ENCODE data around the gene MTHFSD.

Gene MTHFSD

GRCh38 chr16:86531191-86531545 lies 23.9 kb downstream of the MTHFSD start:
- peaks cover 0 to 14% (median 12%) of the 10 kb centered on the region in 10 experiments; a peak in 15 of 20 replicates for H3K4me1 ChIP-seq
- H3K36me3 ChIP-seq, result peaks cover 11 to 55% (median 32%) of the 10 kb centered on the region in 11 experiments; a peak in 17 of 22 replicates
- no peak overlapping the region for H3K9ac ChIP-seq
- H4K20me1 ChIP-seq, result peaks cover 0 to 26% (median 0%) of the 10 kb centered on the region in 11 experiments; a peak in 1 of 22 replicates
- no peak overlapping the region for H3K4me3 ChIP-seq
- no peak for TF ChIP-seq Cebpa-rat (IDR thresholded peaks at IDR 0.05)
- H3K4me2 ChIP-seq, result no peak overlapping the region
- H3K27ac ChIP-seq, result no peak overlapping the region
- no peaks in the 10 kb centered on the region for H3K27me3 ChIP-seq
- no peaks in the 10 kb centered on the region for H3K9me3 ChIP-seq (replicated peaks in 1 of 11)

GRCh38 chr16:86530251-86531190 lies 24.5 kb downstream of the MTHFSD start:
- TF ChIP-seq Cebpa-rat (IDR thresholded peaks at IDR 0.05), result no peak
- Histone ChIP-seq H3K9me3 (replicated peaks in 1 of 11) (no peaks in the 10 kb centered on the region), H3K27me3 (no peaks in the 10 kb centered on the region), H3K9ac (no peak overlapping the region), H3K4me2 (no peak overlapping the region), H4K20me1 (peaks cover 0 to 25% (median 0%) of the 10 kb centered on the region in 11 experiments; a peak in 1 of 22 replicates), H3K27ac (no peak overlapping the region), H3K4me1 (peaks cover 0 to 14% (median 12%) of the 10 kb centered on the region in 10 experiments; a peak in 15 of 20 replicates), H3K4me3 (no peak overlapping the region), H3K36me3 (peaks cover 5 to 49% (median 26%) of the 10 kb centered on the region in 11 experiments; a peak in 15 of 22 replicates)

GRCh38 chr16:86529160-86529559 lies 25.9 kb downstream of the MTHFSD start:
- no peak for TF ChIP-seq Cebpa-rat (IDR thresholded peaks at IDR 0.05)
- H3K4me2 ChIP-seq, result no peak overlapping the region
- no peak overlapping the region for H3K4me3 ChIP-seq
- H3K9me3 ChIP-seq (replicated peaks in 1 of 11), result no peaks in the 10 kb centered on the region
- H3K27me3 ChIP-seq, result no peaks in the 10 kb centered on the region
- peaks cover 0 to 14% (median 12%) of the 10 kb centered on the region in 10 experiments; a peak in 15 of 20 replicates for H3K4me1 ChIP-seq
- peaks cover 0 to 25% (median 0%) of the 10 kb centered on the region in 11 experiments; a peak in 1 of 22 replicates for H4K20me1 ChIP-seq
- peaks cover 4 to 38% (median 21%) of the 10 kb centered on the region in 11 experiments; a peak in 15 of 22 replicates for H3K36me3 ChIP-seq
- no peak overlapping the region for H3K9ac ChIP-seq
- H3K27ac ChIP-seq, result no peak overlapping the region

GRCh38 chr16:86528061-86528929 lies 26.7 kb downstream of the MTHFSD start:
- peaks cover 4 to 36% (median 21%) of the 10 kb centered on the region in 11 experiments; a peak in 15 of 22 replicates for H3K36me3 ChIP-seq
- H3K4me2 ChIP-seq, result peak overlapping the region in 8 of 11 experiments; percentile 37 to 62 (median 46); a peak in 15 of 22 replicates
- H3K27me3 ChIP-seq, result no peaks in the 10 kb centered on the region
- peaks cover 0 to 14% (median 12%) of the 10 kb centered on the region in 10 experiments; a peak in 15 of 20 replicates for H3K4me1 ChIP-seq
- H3K9me3 ChIP-seq (replicated peaks in 1 of 11), result no peaks in the 10 kb centered on the region
- no peak overlapping the region for H3K27ac ChIP-seq
- no peak overlapping the region; a peak in 1 of 22 replicates for H3K9ac ChIP-seq
- peaks cover 0 to 25% (median 0%) of the 10 kb centered on the region in 11 experiments; a peak in 1 of 22 replicates for H4K20me1 ChIP-seq
- H3K4me3 ChIP-seq, result no peak overlapping the region
- no peak for TF ChIP-seq Cebpa-rat (IDR thresholded peaks at IDR 0.05)

- H3K27me3 ChIP-seq, result no peaks in the 10 kb centered on the region
- H4K20me1 ChIP-seq, result peaks cover 0 to 20% (median 0%) of the 10 kb centered on the region in 11 experiments; a peak in 2 of 22 replicates
- H3K4me1 ChIP-seq, result peaks cover 0 to 14% (median 12%) of the 10 kb centered on the region in 10 experiments; a peak in 15 of 20 replicates
- peaks cover 4 to 27% (median 13%) of the 10 kb centered on the region in 11 experiments; a peak in 14 of 22 replicates for H3K36me3 ChIP-seq
- no peak for TF ChIP-seq Cebpa-rat (IDR thresholded peaks at IDR 0.05)
- H3K9ac ChIP-seq, result no peak overlapping the region; a peak in 1 of 22 replicates
- H3K4me3 ChIP-seq, result no peak overlapping the region
- no peak overlapping the region for H3K27ac ChIP-seq
- H3K9me3 ChIP-seq (replicated peaks in 1 of 11), result no peaks in the 10 kb centered on the region
- H3K4me2 ChIP-seq, result peak overlapping the region in 4 of 11 experiments; percentile 42 to 62 (median 56); a peak in 6 of 22 replicates
Measured at GRCh38 chr16:86527366-86527765, 27.7 kb downstream of the MTHFSD start.

- Histone ChIP-seq H3K4me3 (no peak overlapping the region), H3K27me3 (no peaks in the 10 kb centered on the region; a peak in 3 of 22 replicates), H3K9me3 (replicated peaks in 1 of 11) (no peaks in the 10 kb centered on the region), H3K36me3 (peaks cover 0 to 13% (median 0%) of the 10 kb centered on the region in 11 experiments; a peak in 4 of 22 replicates), H3K27ac (no peak overlapping the region), H3K9ac (no peak overlapping the region), H4K20me1 (peaks cover 0 to 11% (median 0%) of the 10 kb centered on the region in 11 experiments; a peak in 5 of 22 replicates), H3K4me2 (no peak overlapping the region), H3K4me1 (peaks cover 7 to 31% (median 27%) of the 10 kb centered on the region in 10 experiments; a peak in 19 of 20 replicates)
- no peak for TF ChIP-seq Cebpa-rat (IDR thresholded peaks at IDR 0.05)
Measured at GRCh38 chr16:86525696-86526095, 29.3 kb downstream of the MTHFSD start.

- H3K4me2 ChIP-seq, result no peak overlapping the region
- H4K20me1 ChIP-seq, result peaks cover 0 to 11% (median 0%) of the 10 kb centered on the region in 11 experiments; a peak in 6 of 22 replicates
- H3K27ac ChIP-seq, result no peak overlapping the region
- H3K36me3 ChIP-seq, result 0 out of 22 replicates have a peak, but pooled peaks cover 0 to 6% (median 0%) of the 10 kb centered on the region in 11 experiments
- H3K27me3 ChIP-seq, result peaks cover 5 to 10% (median 9%) of the 10 kb centered on the region in 11 experiments; a peak in 16 of 22 replicates
- no peak for TF ChIP-seq Cebpa-rat (IDR thresholded peaks at IDR 0.05)
- H3K4me3 ChIP-seq, result no peak overlapping the region
- H3K9me3 ChIP-seq (replicated peaks in 1 of 11), result no peaks in the 10 kb centered on the region
- peaks cover 17 to 43% (median 40%) of the 10 kb centered on the region in 10 experiments for H3K4me1 ChIP-seq
- no peak overlapping the region for H3K9ac ChIP-seq
Measured at GRCh38 chr16:86524029-86524428, 31.0 kb downstream of the MTHFSD start.

- peaks cover 12 to 18% (median 16%) of the 10 kb centered on the region in 11 experiments for H3K27me3 ChIP-seq
- TF ChIP-seq Cebpa-rat (IDR thresholded peaks at IDR 0.05), result no peak
Measured at GRCh38 chr16:86523166-86523740, 31.8 kb downstream of the MTHFSD start.

More at GRCh38 chr16:86523166-86523740, 31.8 kb downstream of the MTHFSD start:
- no peaks in the 10 kb centered on the region for H3K9me3 ChIP-seq (replicated peaks in 1 of 11)
- H3K36me3 ChIP-seq, result 0 out of 22 replicates have a peak, but pooled peaks cover 0 to under 1% (median 0%) of the 10 kb centered on the region in 11 experiments
- no peak overlapping the region for H3K4me2 ChIP-seq
- H3K4me1 ChIP-seq, result peaks cover 17 to 40% (median 36%) of the 10 kb centered on the region in 10 experiments
- no peak overlapping the region for H3K4me3 ChIP-seq
- H3K9ac ChIP-seq, result no peak overlapping the region
- H3K27ac ChIP-seq, result no peak overlapping the region
- H4K20me1 ChIP-seq, result peaks cover 0 to 10% (median 2%) of the 10 kb centered on the region in 11 experiments; a peak in 6 of 22 replicates

Data from BLaER1 treated with 17β-estradiol and CSF1 and Interleukin-3, amounts not matched to agents 10 nM and 100 nM (cell line).